HG02759 (cell line): ENCODE results near the gene DOCK3.
"Not testable (repeated sequence)": the region's sequence is repeated elsewhere in the genome, so short reads cannot be mapped to it uniquely, and the experiment has no call there.

Experiments
- ATAC-seq: cut with Tn5 transposase; IDR thresholded peaks from one replicate; pipeline ENCODE4 v1.9.1; 2021; ENCODE audit warnings: mild to moderate bottlenecking, moderate library complexity; ENCODE audit not compliant: unreplicated experiment

The DOCK3 gene

GRCh38 chr3:50792568-50792967 lies 117.8 kb downstream of the DOCK3 start:
- ATAC-seq: no peak

- ATAC-seq: not testable (repeated sequence)
Measured at GRCh38 chr3:50803805-50804204, 129.1 kb downstream of the DOCK3 start.

DNA sequence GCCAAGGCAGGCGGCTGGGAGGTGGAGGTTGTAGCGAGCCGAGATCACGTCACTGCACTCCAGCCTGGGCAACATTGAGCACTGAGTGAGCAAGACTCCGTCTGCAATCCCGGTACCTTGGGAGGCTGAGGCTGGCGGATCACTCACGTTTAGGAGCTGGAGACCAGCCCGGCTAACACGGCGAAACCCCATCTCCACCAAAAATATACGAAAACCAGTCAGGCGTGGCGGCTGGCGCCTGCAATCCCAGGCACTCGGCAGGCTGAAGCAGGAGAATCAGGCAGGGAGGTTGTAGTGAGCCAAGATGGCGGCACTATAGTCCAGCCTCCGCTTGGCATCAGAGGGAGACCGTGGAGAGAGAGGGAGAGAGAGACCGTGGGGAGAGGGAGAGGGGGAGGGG lies 129.6 kb downstream of the DOCK3 start:
- not testable (repeated sequence) for ATAC-seq

GRCh38 chr3:50805321-50805720 lies 130.6 kb downstream of the DOCK3 start:
- no peak for ATAC-seq

DNA sequence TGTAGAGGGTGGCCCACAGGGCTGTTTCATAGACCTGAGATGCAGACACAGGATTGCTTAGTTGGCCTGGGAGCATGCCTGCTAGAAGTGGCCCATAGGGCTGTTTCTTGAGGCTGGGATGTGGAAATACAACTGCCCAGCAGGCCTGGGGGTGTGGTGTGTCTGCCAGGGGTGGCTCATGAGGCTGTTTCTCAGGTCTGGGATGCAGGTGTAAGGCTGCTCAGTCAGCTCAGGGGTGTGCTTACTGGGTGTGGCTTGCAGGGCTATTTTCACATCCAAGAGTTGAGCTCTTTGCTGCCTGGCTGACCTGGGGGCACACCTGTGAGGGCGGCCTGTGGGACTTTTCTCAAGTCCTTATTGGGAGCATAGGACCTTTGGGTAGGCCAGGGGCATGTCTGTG lies 131.3 kb downstream of the DOCK3 start:
- no peak for ATAC-seq

- no peak for ATAC-seq
Measured at GRCh38 chr3:50806806-50807205, 132.1 kb downstream of the DOCK3 start.

DNA sequence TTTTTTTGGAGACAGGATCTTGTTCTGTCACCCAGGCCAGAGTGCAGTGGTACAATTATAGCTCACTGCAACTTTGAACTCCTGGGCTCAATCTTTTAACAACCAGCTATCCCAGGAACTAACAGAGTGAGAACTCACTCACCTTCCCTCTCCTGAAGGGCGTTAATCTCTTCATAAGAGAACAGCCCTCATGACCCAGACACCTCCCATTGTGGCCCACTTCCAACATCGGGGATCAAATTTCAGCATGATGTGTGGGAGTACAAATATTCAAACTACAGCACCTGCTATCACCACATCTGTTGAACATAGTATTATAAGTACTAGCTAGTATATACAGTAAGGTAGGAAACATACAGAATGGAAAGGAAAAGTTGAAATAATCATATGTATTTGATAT lies 132.5 kb downstream of the DOCK3 start:
- no peak for ATAC-seq

DNA sequence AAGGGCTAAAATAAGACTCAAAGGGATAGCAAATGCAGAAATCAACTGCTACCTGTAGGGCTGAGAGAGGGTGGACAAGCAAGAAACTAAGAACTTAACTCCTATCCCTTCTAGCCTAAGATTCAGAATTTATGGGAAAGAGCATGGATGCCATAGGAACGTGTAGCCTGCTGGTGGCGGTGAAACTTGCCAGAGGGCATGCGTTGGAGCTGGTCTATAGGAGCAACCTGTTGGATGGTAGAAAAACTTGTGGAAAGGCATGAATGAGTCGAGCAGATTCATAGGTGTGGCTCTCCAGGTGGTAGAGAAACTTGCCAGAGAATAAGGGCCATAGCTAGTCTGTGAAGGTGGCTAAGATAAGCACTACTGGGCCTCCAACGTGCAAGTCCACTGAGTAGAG lies 137.2 kb downstream of the DOCK3 start:
- ATAC-seq: no peak

DNA sequence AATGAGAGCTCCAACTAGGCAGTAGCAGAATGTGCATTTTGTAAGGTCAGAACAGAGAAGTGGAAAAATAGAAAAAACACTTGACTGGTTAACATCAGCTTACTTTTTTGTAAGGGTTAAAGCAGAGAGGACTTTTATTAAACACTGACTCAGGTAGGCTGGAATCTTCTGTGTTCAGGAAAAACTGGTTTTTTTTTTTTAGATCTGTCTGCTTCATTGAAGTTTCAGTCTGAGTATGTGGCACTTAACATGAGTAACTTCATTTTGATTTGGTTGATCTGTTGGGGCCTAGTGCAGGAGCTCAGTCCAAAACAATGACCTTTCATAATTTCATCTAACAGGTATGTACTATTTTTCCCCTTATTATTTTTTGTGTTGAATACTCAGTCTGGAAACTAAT lies 141.1 kb downstream of the DOCK3 start:
- ATAC-seq: no peak

DNA sequence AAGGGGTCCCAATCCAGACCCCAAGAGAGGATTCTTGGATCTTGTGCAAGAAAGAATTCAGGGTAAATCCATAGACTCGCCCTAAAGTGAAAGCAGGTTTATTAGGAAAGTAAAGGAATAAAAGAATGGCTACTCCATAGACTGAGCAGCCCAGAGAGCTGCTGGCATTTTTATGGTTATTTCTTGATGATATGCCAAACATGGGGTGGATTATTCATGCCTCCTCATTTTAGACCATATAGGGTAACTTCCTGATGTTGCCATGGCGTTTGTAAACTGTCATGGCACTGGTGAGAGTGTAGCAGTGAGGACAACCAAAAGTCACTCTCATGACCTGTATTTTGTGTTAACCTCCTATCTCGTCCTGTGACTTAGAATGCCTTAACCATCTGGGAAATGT lies 142.2 kb downstream of the DOCK3 start:
- ATAC-seq: no peak

DNA sequence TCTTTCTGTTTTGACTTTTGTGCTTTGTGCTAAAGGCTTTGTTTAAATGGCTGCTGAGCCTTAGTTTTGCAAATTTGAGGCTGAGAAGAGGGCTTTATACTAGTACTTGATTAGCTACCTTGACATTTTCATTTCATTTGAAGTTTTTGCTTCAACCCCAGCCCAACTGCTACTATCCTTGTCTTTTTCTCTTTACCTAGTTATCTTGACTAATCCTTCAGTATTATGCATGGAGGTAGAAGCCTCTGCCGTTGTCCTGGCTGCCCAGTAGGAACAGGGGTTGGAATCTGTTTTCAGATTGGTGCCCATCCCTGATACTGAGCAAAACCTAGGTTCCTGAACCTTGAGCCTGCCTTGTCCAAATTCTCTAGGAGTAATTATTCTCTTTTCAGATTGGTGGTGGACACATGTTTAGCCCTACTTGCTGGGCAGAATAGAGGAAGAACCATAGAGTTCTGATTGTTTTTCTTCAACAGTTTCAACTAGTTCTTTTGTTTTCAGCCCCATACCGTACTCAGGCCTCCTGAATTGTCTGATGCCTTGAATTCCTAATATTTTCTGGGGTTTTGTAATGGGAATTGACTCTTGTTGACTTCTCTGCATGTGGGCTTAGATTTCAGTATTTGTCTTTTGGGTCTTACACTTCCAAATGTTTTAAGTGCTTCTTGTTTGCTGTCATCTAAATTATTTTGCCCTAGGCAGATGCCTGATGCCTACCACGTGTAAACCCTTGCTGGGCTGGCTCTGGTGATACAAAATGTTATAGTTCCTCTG lies 143.2 kb downstream of the DOCK3 start:
- ATAC-seq: no peak

- no peak for ATAC-seq
Measured at GRCh38 chr3:50819882-50820281, 145.2 kb downstream of the DOCK3 start.

- ATAC-seq: no peak
Measured at GRCh38 chr3:50825841-50826240, 151.1 kb downstream of the DOCK3 start.

GRCh38 chr3:50830451-50830850 lies 155.7 kb downstream of the DOCK3 start:
- no peak for ATAC-seq

- ATAC-seq: not testable (repeated sequence)
Measured at GRCh38 chr3:50831009-50831408, 156.3 kb downstream of the DOCK3 start.

DNA sequence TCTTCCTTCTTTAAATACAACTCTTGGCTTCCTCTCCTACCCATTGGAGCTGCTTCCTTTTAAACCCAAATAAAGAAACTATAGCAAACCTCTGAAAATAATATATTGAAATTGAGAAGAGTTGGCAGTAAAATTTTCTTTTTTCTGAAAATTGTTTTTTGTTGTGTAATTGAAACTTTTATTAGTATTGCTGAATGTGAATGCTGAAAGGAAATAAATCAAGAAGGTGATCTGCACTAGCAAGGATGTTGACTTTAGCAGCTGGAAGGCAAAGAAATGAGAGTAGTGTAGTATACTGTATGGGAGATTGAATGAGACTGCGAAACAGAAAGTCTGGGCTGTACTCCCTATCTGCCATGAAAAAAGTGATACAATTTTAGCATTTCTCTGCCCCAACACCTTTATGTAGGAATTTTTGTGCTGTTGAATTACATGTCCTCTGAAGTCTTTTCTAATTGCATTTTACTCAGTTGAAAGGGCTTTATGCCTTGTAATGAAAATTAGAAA lies 166.3 kb downstream of the DOCK3 start:
- ATAC-seq: no peak

DNA sequence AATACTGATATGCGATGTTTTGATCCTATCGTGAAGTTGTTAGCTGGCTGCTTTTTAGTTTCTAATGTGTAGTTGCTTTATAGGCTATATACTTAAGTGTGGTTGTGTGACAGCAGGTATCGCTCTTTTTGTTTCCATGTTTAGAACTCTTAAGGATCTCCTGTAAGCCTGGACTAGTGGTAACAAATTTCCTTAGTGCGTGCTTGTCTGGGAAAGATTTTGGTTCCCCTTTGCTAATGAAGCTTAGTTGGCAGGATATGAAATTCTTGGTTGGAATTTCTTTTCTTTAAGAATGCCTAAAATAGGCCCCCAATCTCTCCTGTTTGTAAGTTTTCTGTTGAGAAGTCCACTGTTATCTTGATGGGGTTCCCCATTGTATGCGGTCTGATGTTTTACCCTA lies 173.6 kb downstream of the DOCK3 start:
- no peak for ATAC-seq

- ATAC-seq: no peak
Measured at GRCh38 chr3:50850639-50851511, 176.1 kb downstream of the DOCK3 start.

- ATAC-seq: no peak
Measured at GRCh38 chr3:50853936-50854335, 179.2 kb downstream of the DOCK3 start.

DNA sequence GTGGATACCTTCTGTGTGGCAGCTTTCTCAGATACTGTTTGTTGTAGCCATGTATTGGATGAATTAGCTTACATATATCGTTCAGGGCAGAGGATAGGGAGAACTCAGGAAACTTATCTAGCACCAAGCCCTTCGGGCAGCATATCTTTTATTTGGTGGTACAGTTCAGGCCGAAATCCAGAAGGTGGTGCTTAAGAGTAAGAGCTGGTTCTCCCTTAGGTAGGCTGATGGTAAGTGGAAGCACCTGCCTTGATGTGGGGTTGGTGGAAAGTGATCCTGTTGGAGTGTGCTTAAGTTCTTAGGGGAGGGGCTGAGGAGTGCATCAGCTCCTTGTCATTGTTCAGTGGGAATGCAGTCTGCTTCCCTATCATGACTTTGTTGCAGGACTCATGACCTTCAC lies 187.5 kb downstream of the DOCK3 start:
- no peak for ATAC-seq

DNA sequence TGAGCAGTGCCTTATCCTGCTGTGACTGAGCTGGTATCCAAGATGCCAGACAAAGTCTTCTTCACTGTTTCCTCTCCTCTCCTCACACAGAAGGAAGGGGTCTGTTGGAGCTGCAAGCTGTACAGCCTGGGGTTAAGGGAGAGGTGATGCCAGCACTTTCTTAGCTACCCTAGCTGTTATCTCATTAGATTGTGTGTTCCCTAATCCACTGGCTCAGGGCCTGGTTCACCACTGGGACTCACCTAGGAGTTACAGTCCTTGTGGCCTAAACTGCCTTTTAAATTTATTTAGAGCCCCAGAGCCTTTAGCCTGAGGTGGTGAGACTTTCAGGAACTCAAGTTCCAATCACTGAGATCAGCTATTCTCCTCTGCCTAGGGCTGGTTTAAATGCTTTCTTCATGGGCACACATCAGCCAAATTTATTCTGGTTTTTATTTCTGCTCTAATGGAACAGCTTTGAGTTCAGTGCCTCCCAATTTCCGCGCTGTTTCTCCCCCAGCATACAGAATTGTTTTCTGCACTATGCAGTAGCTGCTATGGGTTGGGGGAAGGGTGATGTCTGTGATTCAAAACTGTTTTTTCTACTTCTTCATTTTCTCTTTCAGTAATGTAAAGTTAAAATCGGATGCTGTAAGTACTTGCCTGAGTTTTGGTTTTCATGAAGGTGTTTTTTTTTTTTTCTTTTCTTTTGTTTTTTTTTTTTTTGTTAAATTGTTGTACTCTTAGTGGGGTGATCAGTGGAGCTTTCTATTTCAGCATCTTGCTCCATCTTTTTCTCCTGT lies 198.8 kb downstream of the DOCK3 start:
- ATAC-seq: no peak
